Activated effector memory CD4-positive, alpha-beta T cell treated with anti-CD3 and anti-CD28 coated beads, Interleukin-2, amount 50 U/mL, for 16 hours (primary cell): ENCODE measurements around the gene LPCAT3.

Experiments used
- DNase-seq: peaks from one replicate; pipeline ENCODE4 v3.0.0-alpha.2; 2020

The LPCAT3 gene

GRCh38 chr12:6936636-6937480 lies 81.4 kb downstream of the LPCAT3 start:
- peak; percentile 81 for DNase-seq

DNA sequence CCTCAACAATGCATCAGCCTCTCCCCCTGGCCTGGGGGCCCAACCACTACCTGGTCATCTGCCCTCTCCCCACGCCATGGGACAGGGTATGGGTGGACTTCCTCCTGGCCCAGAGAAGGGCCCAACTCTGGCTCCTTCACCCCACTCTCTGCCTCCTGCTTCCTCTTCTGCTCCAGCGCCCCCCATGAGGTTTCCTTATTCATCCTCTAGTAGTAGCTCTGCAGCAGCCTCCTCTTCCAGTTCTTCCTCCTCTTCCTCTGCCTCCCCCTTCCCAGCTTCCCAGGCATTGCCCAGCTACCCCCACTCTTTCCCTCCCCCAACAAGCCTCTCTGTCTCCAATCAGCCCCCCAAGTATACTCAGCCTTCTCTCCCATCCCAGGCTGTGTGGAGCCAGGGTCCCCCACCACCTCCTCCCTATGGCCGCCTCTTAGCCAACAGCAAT lies 82.1 kb downstream of the LPCAT3 start:
- DNase-seq, result no peak

GRCh38 chr12:6935371-6936193 lies 82.7 kb downstream of the LPCAT3 start:
- DNase-seq, result no peak

- DNase-seq, result no peak
Measured at GRCh38 chr12:6934110-6934509, 84.2 kb downstream of the LPCAT3 start.

- DNase-seq, result no peak
Measured at GRCh38 chr12:6932766-6933165, 85.5 kb downstream of the LPCAT3 start.

GRCh38 chr12:6929466-6930452 lies 88.5 kb downstream of the LPCAT3 start:
- no peak for DNase-seq

DNA sequence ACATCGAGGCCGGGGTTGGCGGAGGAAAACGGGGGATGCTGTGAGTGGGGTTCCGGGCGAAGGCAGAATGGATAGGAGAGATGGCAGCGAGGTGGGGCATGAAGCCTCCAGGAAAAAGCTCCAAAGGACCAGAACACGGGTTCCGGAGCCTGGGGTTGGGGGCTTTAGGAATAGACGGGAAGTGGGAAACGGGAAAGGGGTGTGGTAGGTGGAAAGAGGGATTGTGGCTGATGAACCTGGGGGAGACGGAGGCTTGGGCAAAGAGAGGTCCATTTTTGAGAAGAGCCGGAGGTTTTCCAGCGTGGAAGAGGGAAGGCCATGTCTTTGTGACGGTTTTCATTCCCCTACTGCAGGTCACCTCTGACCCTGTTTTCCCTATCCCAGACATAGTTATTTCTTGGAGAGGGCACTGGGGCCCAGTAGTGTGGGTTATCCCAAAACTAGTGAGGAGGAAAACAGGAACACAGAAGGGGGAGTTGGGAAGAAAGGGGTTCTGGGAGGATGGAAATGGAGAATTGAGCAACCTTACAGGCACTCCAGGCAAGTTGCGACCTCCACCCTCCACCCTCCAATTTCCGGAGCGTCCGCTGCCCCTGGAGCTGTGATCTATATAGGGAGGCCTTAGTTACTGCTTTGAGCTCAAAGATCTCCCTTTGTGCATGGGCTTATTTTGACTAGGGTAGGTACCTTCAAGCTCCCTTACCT lies 89.4 kb downstream of the LPCAT3 start:
- DNase-seq, result no peak

DNA sequence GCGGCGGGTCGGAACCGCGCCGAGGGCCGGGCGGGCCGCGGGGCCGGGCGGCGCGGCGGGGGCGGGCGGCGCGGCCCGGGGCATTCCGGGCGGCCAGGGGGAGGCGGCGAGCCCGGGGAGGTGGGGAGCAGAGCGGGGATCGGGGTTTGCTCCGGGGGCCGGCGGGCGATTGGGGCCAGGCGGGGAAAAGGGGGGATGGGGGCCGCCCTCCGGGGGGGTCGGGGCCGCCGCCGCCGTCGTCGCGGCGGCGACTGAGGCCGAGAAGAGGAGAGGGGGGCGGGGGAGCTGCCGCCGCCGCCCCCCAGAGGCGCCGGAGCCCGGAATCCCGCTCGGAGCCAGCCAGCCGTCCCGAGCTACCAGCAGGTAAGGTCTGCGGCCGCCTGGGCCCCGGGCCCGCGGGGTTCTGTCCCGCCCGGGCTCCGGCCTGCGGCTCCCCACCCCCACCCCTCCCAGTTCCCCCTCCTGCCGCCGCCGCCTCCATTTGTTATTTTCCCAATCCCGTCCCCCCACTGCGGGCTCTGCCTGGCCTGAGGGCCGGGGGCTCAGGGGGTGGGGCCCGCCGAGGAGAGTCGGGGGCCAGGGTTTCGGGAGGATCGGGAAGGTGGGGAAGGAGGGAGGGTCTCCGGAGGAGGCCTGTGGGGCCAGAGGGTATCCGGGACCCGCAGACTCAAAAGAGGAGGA lies 90.1 kb downstream of the LPCAT3 start:
- DNase-seq, result no peak

- DNase-seq, result peak; percentile 81
Measured at GRCh38 chr12:6927379-6928021, 90.8 kb downstream of the LPCAT3 start, which contains the start of gene ATN1. ATN1 (plus strand) TSS chr12:6927959; CDS start chr12:6934002, 6,043 bp downstream.
